Hypothalamus (tissue), 51 donors: ENCODE measurements around the gene DISP2.

Source experiments
- DNase-seq, 51 donors: peaks; one replicate each; lab custom pipeline; 2025; lab: John Stamatoyannopoulos, UW

DISP2 gene

GRCh38 chr15:40379374-40379773 lies 21.4 kb downstream of the DISP2 start:
- DNase-seq = no peak

GRCh38 chr15:40379853-40380252 lies 21.8 kb downstream of the DISP2 start:
- DNase-seq = peak in 7 of 51 donors; percentile 5 to 47 (median 16)

GRCh38 chr15:40380636-40381035 lies 22.6 kb downstream of the DISP2 start:
- no peak for DNase-seq

DNA sequence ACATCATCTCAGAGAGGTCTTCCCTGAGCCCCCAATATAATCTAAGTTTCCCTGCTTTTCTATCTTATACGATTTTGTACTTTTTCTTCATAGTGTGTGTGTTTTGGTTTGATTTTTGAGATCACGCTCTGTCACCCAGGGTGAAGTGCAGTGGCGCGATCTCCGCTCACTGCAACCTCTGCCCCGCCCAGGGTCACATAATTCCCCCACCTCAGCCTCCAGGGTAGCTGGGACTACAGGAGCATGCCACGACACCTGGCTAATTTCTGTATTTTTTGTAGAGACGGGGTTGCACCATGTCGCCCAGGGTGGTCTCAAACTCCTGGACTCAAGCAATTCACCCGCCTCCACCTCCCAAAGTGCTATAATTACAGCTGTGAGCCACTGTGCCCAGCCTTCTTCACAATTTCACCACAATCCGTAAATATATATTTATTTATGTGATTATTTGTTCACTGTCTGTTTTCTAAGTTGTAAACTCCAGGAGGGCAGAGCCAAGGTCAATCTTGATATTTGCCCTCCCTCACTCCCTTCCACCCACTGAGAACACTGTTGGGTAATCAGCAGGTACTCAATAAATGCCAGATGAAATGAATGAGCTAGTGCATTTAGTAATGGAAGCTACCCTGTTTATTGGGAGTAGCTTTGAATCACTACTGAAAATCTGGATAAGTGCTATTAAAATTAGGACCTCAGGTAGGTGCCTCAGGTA lies 24.0 kb downstream of the DISP2 start:
- DNase-seq = no peak

- DNase-seq = peak in 50 of 51 donors; percentile 9 to 94 (median 79)
Observed at GRCh38 chr15:40382580-40383456, 24.8 kb downstream of the DISP2 start, which contains the start of gene KNSTRN. Gene KNSTRN (plus strand): TSS chr15:40382721. CDS start chr15:40382836, 115 bp downstream.

DNA sequence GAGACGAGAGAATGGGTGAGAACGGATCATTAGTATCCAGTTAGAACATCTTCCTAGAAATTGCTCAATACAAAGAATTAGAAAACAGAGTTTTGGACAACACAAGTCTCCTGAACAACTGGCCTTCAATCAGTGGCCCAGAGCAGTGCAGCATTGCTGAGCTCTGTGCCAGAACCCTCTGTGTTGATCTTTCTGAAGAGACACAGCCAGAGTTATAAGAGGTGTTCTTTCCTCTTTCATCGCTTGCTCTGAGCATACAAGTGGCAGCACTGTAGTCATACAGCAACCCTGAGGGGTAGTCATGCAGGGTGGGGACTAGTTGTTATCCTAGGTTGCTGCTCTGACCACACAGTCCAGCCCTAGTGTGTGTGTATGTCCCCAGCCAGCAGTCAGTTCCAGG lies 28.5 kb downstream of the DISP2 start:
- DNase-seq = no peak

- DNase-seq = no peak
Observed at GRCh38 chr15:40388941-40389823, 31.2 kb downstream of the DISP2 start.

DNA sequence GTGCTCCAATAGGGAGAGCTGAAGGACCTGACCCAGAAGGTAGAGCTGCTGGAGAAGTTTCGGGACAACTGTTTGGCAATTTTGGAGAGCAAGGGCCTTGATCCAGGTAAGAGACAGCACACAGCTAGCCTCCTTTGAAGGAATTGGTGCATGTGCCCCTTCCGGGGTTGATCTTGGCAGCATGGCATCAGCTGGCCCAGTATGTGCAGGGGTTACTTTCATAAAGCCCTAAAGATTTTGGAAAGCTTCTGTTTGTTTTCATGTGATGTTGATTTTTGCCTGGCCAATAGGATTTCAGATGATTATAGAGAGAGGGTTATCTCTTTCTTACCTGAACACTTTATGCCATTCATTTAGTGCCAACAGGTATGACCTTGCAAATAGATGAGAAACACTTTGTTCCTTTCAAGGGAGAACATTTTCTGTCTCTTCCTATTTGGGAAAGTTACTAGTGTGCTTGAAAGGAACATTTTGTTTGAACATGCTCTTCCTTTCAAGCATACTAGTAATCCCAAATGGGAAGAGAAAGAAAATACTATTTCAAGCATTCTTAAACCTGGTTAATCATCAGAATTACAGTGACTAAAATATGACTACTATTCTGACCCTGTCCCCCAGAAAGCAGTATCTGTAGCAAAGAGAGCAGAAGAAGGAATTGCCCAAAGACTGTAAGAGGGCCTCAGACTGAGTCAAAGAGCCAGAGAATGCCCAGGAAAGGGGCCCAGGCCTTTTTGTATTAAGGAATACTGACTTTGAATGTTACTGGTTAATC lies 32.0 kb downstream of the DISP2 start:
- DNase-seq = no peak

DNA sequence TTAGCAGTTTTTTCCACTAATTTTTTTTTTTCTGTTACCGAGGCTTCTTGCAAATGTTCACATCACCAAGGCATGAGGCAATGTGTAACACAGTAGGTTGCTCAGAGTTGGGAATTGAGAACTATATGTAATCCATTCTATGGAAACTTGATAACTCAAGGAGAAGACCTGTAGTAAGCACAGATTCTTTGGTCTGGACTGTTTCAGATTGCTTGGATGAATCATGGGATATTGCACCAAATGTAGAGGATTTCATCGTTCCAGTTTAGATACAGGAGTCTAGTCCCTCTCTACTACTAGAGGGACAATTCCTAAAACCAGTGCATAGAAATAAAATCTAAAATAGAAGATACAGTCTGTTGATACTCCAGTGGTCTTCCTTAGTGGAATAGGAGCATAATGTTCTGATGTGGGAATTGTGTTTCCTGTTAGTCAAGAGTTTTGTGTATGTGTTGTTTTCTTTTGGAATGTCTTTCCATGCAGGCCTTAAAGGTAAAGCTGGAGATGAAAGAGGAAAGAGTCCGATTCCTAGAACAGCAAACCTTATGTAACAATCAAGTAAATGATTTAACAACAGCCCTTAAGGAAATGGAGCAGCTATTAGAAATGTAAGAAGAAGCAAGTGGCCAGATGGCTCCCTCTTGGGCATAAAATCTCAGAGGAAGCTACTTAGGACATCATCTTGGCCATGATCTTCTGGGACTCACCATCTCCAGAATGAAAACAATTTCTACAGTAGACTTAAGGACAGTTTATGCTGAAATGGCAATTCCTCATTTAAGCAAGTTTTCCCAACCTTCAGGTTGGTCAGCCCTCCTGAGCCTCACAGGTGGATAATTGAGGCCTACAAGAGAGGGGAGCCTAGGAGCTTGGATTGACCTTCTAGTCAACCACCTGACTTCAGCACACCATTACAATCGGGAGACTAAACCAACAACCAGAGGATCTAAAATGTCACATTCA lies 35.2 kb downstream of the DISP2 start:
- DNase-seq = no peak

DNA sequence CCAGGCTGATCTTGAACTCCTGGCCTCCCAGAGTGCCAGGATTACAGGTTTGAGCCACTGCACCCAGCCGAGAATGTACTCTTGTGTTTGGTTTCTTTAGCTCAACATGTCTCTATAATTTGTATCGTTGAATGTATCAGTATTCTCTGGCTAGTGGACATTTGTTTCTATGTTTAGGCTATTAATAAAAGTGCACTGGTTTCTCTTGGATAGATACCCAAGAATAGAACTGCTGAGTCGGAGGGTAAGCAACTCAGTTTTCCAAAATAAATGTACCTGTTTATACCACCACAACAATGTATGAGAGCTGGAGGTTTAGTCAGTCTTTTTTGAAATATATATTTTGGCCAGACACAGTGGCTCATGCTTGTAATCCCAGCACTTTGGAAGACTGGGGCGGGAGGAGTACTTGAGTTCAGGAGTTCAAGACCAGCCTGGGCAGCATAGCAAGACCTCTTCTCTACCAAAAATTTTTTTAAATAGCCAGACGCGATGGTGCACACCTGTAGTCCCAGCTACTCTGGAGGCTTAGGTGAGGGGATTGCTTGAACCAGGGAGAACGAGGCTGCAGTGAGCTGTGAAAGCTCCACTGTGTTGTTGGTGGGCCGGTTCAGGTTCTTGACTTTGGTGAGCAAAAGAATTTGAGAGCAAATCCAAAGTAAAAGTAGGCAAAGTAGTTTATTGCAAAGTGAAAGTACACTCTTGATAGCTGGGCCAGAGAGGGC lies 39.8 kb downstream of the DISP2 start:
- DNase-seq = no peak

DNA sequence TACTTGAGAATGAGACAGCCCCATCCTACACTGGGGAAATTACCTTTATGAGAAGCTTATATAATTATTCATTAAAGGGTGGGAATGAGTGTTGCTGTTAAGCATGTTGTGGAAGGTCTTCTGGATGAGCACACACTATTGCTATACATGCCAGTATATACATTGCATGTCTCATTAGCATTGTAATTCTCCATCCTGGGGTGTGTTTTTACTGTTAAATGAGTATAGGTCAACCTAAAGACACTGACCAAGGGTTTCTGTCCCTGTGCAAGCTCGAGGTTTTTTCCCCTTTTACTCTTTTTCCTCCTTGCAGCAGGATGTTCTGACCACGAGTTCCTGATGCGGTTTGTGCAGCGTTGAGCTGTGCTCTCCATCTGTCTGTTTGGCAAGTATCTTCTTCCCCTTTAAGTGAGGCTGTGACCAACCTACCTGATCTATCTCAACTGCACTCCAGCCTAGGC lies 40.4 kb downstream of the DISP2 start:
- peak in 12 of 51 donors; percentile 3 to 40 (median 12) for DNase-seq

GRCh38 chr15:40399370-40399769 lies 41.4 kb downstream of the DISP2 start:
- no peak for DNase-seq

DNA sequence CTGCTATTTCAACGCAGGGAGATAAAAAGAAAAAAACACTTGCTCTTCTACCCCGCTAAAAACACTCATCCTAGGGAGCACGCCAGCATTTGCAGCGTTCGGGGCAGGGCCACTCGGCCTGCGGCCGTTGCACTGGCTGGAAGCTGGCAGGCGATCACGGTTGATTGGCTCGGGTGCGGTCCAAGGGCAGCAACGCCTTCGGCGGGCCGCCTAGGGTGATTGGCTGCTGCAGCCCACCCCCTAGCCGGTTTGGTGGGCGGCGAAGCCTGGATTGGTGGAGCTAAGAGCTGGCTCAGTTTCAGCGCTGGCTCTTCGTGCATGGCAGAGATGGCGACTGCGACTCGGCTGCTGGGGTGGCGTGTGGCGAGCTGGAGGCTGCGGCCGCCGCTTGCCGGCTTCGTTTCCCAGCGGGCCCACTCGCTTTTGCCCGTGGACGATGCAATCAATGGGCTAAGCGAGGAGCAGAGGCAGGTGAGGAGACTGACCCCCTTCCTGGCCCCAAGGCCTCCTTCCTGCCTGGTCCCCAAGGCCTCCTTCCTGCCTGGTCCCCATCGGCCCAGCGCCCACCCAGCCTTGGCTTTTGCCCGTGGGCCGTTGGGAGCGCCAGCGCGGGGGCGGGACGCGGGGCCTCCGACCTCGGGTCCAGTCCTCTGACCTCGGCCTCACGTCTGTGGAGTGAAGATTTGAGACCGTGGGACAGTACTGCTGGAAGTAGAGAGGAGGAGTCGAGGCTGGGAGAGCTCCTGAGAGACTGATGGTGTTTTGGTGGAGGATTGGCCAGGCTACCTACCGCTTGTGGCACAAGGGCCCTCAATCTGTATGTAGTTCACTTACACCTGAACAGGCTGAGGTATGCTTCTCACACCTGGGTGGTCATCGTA lies 47.7 kb downstream of the DISP2 start, which contains the start of gene IVD:
IVD (plus strand) TSS at position 295 of the 881 bp plus-strand sequence; CDS start at position 328, 33 bp downstream.
- DNase-seq = peak; percentile 35 to 98 (median 95)

DNA sequence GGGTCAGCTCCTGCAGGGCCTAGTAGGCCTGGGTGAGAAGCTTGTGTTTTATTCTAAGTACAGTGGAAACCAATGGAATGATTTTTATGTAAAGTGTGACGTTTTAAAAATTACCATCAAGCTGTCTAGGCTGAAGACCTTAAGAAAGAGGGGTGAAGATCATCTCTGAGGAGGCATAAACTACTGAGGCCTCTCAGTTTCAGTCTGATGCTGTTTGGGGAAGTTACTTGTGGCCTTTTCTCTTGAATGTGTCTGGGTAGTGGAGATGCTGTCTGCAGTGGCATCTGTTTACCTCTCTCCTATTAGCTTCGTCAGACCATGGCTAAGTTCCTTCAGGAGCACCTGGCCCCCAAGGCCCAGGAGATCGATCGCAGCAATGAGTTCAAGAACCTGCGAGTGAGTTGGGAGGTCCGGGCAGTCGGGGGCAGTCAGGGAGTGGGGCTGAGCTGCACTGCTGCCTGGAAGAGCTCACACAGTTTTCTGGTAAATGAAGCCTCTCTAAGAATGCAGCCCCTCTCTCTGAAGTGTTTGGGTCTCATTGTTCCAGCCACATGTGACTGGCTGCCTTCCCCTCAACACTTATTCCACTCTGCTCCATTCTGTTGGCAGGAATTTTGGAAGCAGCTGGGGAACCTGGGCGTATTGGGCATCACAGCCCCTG lies 49.4 kb downstream of the DISP2 start:
- peak in 2 of 51 donors; percentile 3 to 25 for DNase-seq

GRCh38 chr15:40409366-40409765 lies 51.3 kb downstream of the DISP2 start:
- no peak for DNase-seq

DNA sequence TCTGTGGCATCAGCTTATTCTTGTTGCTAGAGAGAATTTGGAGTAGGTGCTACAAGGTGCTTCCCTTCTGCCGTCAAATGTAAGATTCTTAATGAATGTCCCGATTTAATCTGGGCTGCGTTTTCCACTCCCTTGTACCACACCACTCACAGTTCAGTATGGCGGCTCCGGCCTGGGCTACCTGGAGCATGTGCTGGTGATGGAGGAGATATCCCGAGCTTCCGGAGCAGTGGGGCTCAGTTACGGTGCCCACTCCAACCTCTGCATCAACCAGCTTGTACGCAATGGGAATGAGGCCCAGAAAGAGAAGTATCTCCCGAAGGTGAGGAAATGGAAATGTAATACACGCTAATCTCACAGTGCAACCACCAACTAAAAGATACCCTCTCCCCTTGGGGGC lies 52.5 kb downstream of the DISP2 start:
- no peak for DNase-seq
